Gastrocnemius medialis (tissue), 4 donors: ENCODE data around the gene TRAM2.

Source experiments
- POLR2A ChIP-seq, 2 donors: fragments of 450-650 bp; IDR thresholded peaks; one replicate each; pipeline ENCODE4 v1.6.1; 2017; ENCODE audit warnings: antibody characterized with exemption in 2 of 2, mild to moderate bottlenecking in 2 of 2, moderate library complexity in 2 of 2
- TF ChIP-seq, protein P1 (sequence below), 5 experiments: fragments of 450-650 bp in 3 of 5; fragments of 200-600 bp in 2 of 5; sonication (generic) in 2 of 5; IDR thresholded peaks in 4 of 5; conservative IDR thresholded peaks in 1 of 5; 1 replicate in 4 of 5; 2 replicates in 1 of 5; pipeline ENCODE4 v1.5.1; 2016 to 2019; ENCODE audit warnings: antibody characterized with exemption in 5 of 5, mild to moderate bottlenecking in 3 of 5, moderate library complexity in 3 of 5

- TF ChIP-seq, protein P1, sequence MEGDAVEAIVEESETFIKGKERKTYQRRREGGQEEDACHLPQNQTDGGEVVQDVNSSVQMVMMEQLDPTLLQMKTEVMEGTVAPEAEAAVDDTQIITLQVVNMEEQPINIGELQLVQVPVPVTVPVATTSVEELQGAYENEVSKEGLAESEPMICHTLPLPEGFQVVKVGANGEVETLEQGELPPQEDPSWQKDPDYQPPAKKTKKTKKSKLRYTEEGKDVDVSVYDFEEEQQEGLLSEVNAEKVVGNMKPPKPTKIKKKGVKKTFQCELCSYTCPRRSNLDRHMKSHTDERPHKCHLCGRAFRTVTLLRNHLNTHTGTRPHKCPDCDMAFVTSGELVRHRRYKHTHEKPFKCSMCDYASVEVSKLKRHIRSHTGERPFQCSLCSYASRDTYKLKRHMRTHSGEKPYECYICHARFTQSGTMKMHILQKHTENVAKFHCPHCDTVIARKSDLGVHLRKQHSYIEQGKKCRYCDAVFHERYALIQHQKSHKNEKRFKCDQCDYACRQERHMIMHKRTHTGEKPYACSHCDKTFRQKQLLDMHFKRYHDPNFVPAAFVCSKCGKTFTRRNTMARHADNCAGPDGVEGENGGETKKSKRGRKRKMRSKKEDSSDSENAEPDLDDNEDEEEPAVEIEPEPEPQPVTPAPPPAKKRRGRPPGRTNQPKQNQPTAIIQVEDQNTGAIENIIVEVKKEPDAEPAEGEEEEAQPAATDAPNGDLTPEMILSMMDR (IDR thresholded peaks at IDR 0.05 in 4 of 5, conservative IDR thresholded peaks at IDR 0.05 in 1 of 5), result no peak
- TF ChIP-seq POLR2A (IDR thresholded peaks at IDR 0.05), result no peak
These were observed 23.1 kb downstream of the TRAM2 start for GRCh38 chr6:52553719-52554118.
